Inferior parietal cortex (tissue), 1 donor: ENCODE measurements around the gene COL20A1.
"Not testable (repeated sequence)": the region's sequence is repeated elsewhere in the genome, so short reads cannot be mapped to it uniquely, and the experiment has no call there.

Experiments
- DNase-seq: peaks from one replicate; pipeline ENCODE4 v3.0.0-alpha.2; 2016; ENCODE audit errors: extremely low spot score

Gene COL20A1

DNA sequence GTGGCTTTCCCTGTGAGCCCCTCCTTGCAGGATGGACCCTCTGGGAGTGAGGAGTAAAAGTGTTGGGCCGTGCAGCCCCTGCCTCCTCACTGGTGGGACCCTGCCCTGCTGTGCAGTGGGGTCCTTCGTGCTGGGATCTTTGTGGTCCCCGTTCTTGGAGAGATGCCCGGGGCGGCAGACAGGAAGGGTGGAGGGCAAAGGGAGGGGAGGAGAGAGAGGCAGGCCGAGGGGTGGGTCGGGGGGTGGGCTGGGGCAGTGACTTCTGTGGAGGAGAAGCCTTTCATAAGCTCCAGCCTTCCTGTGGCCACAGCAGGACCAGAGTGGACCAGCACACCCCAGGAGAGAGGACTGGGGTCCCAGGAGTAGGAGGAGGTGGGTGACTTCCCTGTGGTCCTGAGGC lies at the start of gene COL20A1:
Gene COL20A1 (plus strand): TSS at position 283 of the 400 bp plus-strand sequence. CDS start 1,922 bp downstream, outside the sequence.
- DNase-seq: no peak

DNA sequence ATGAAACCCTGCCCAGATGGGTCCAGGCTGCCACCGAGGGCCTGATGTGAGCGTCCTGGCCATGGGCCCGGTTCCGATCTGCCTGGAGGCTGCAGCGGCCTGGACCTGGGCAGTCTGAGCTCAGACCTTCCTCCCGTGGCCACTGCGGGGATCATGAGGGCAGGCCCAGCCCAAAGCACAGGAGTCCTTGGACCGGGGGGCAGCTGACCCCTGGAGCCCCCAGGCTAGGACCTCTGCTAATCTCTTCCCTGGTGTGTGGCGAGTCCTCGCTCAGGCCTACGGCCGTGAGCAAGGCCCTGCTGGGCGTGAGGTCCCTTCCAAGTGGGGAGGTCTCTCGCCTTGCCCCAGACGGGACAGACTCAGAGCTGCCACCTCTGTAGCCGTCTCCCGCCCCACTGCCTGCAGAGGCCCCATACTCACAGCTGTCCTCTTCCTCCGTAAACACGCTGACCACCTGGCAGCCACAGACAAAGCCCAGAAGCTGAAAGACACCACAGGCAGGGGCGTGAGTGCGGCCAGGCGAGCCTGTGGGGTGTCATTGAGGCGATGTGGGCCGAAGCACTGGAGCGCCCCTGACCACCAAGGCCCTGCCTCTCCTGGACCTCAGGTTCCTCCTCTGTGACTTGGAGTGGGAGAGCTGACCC lies 49.3 kb upstream of the COL20A1 start:
- DNase-seq: no peak

DNA sequence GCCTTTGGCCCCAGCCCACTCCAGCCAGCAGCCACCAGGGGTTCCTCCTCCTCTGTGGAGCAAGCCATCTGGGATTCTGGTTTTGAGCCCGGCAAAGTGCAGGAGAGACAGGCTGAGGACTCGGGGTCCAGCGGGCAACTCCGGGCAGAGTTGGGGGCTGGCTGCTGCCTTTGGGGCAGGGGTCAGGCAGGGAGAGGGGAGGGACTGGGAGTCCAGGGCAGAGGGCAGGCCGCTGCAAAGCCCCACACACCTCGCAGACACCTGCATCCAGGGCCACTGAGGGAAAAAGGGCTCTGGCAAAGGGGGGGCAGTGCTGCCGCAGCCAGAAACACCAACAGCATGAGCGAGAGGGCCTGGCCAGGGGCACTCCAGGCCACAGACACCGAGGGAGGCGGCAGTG lies 48.5 kb upstream of the COL20A1 start:
- DNase-seq: no peak

DNA sequence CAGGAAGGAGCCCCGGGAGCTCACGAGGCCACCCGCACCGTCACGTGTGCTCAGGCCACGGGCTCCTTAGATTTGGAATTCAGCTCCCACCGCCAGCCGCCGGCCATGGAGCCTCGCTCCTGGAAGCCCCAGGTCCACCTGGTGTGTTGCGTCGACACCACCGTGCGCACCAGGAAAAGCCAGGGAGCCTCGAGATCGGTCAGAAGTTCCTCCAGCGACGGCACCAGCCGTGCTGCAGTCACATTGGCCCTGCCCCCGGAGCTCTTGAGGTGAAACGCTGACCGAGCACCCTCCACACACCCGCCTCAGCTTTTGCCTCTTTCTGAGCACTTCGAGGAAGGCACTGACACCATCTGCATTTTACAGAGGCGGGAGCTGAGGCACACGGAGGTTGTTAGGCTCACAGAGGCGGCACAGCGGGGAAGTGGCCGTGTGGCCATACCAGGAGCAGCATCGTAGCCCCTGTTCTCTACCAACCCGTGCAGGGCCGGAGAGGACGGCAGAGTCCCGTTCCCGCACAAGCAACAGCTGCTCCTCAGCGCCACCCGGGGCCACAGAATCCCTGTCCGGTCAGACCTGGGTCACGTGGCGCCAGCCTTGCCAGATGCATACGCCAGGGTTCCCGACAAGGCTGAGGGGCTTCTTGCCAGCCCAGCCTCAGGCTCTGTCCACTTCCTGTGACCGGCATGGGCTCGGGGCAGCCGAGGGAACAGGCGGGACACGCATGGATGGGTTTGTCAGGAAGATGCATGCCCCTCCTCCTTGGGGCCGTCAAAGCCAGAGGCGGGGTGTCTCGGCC lies 46.3 kb upstream of the COL20A1 start:
- DNase-seq: no peak

DNA sequence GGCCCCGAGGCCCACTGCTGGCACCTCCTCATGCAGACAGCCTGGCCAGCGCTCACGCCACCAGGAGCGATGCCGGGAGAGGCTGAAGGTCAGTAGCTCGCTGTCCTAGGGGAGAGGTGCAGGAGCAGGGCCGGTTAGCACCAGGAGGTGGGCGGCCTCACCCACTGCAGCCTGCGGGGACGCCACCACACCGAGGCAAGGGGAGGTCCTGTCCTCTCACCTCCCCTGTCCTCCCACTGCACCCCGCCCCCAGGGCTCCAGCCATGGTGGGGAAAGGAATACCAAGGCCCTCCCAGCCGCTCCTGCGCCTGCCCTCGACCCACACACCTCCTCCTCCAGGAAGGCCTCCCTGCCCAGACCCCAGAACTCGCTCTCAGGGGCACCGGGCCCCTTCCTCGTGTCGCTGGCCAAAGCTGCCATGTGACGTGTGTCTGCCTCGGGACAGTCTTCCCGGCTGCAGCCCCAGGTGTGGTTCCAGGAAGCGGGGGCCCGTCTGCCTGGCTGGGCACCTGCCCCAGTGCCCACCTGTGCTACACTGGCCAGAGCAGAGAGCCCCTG lies 45.2 kb upstream of the COL20A1 start:
- DNase-seq: no peak

DNA sequence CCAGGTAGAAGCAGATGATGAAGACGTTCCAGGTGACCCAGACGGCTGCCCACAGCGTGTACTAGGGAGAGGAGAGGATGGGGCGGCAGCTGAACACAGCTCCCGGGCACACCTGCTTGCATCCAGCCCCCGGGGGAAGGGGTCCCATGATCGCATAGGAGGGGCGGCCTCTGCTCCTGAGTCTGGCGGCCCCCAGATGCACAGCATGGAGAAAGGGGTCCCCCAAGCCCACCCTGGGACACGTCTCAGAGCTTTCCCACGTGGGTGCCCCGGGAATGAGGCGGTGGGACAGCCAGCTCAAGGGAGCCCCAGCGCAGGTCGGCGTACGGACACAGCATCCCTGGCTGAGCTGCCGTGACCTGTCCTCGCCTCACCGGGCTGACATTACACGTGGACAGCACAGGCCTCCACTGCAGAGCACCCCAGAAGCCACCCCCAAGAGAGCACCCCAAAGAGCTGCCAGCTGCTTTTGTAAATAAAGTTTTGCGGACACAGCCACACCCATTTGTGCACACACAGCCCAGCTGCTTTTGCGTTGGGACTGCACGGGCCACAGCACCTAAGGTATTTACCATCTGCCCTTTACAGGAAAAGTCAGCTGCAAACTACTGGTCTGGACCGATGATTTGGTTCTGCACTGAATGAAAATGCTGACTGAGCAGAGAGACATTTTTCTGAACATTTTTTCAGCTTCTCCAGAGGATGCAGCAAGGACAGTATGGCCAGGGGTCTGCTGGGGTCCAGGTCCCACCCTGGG lies 44.0 kb upstream of the COL20A1 start:
- DNase-seq: no peak

DNA sequence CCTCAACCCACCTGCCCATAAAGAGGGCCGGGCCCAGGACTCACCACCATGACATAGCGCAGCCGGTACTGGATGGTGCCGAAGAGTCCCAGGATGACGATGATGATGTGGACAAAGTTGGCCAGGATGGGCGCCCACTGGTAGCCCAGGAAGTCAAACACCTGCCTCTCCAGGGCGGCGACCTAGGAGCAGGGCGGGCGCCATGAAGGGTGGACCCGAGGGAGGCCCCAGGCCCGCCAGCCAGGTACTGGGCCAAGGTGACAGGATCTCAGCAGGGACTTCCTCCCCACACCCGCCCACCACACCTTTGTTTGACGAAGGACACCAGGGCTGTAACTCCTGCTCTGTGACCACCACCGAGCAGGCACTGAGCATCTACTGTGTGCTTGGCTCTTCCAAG lies 43.1 kb upstream of the COL20A1 start:
- DNase-seq: no peak

DNA sequence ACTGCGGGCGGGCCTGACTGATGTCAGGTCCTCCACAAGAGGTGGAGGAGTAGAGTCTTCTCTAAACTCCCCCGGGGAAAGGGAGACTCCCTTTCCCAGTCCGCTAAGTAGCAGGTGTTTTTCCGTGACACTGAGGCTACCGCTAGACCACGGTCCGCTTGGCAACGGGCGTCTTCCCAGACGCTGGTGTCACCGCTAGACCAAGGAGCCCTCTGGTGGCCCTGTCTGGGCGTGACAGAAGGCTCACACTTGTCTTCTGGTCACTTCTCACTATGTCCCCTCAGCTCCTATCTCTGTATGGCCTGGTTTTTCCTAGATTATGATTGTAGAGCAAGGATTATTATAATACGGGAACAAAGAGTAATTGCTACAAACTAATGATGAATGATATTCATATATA lies 41.6 kb upstream of the COL20A1 start:
- not testable (repeated sequence) for DNase-seq

DNA sequence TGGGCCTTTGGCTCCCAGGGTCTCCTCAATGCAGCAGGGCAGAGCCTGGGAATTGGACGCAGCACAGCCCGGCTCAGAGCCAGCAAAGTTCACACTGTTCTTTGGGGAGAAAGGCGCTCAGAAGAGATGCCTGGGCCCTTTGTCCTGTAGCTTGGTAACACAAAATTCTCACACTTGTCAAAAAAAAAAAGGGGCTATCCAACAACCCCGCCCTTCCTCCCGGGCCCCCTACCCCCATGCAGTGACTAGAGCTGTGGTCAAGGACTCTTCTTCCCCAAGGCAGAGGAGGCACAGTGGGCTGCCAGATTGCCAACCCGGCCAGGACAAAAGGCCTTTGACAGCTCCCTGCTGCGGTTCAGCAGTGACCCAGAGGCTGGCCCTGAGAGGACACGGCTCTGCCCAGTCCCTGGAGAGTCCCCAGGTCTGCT lies 40.7 kb upstream of the COL20A1 start:
- DNase-seq: no peak

DNA sequence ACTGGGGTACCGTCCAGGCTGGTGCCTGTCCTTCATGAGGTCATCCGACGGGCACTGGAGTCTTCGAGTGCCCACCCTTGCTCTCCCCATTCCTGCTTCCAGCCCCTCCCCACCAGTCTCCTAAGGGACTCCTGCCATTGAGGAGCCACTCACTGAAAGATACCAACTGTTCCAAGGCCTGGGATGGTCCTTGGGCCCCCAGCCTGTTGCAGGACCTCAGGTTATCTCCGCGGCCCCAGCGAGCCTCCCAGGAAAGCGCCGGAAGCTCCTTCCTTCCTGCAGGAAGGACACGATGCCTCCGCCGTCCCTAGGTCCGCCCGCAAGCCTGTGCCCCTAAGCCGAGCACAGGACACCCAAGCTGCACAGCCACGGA lies 39.9 kb upstream of the COL20A1 start:
- DNase-seq: no peak

DNA sequence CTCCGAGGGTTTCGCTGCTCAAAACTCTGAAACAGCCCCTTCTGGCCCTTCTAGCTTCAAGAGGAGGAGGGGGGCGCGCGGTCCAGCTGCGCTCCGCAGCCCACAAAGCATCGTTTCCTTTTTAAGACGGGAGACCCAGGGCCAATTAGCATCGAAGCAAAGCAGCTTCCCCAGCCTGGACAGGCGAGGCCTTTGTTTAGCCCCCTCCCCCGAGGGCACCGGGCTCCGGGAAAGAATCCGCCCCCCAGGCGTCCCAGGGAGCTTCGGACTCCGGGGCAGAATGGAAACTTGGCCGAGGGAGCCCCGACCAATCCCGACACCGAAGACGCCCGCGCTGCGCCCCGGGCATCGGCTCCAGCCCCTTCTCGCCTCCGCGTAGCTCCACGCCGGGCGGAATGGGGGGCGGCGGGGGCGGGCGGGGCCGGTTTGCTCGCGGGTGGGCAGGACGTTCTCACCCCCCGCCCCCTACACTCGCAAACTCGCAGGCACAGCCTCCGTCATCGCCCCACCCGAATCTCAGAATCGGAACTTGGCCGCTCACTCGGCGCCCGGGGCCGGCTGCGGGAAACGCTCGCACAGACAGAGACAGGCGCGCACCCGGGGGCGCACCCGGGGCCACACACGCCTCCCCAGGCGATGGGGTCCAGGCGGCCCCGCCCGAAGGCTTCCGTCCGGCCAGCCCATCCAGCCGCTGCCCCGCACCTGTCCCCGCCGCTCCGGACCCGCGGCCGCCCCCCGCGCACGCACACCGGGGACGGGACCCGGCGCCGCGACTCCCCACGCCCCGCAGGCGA lies 39.4 kb upstream of the COL20A1 start:
- DNase-seq: no peak

DNA sequence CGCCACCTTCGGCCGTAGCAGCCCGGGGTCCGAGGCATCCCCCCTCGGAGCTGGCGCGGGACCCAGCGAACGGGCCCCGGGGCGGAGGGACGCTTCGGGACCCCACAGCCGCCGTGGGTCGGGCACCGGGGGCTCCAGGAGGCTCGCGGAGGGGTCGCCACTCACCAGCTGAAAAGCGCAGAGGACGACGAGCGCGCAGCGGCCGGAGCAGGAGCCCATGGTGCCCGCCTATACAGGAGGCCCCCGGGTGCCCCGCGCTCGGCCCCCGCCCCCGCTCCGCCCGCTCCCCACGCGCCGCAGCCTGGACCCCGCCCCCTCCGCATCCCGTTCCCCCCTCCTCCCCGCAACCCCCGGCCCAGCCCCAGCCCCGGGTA lies 38.8 kb upstream of the COL20A1 start, which contains the start of gene NKAIN4:
Gene NKAIN4 (minus strand): TSS at position 232 of the 374 bp plus-strand sequence. CDS start 13 bp downstream, at position 219.
- no peak for DNase-seq

DNA sequence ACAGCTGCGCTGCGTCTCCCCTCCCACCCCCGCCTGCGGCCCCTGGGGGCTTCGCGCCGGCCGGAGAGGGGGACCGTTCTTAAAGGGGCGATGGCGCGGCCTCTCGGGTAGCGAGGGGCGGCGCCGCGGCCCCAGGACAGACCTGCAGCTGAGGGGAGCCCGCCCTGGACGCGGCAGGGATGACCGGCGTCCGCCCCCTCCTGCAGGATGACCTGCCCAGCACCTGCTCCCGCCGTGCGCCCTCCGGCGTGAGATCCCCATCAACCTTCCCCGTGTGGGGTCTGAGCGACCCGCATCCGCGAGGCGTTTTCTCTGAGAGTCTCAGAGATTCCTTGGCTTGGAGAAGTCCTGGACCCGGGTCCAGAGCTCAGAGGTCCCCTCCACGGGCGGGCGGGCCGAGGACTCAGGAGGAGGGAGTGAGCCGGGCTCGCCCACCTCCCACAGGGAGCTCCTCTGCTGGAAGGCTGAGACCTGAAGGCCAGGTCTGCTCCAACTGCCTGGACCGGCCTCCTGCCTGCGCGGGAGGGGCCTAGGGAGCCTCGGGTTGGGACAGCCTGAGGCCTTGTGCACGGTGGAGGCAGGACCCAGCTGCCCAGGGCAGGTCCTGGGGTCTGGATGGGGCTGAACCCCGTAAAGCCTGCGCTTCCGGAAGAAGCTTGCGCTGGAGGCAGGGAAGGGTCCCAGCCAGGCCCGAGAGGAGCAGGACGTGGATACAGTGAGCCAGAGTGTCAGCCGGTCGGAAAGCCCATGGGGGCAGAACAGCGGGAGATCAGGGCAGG lies 38.2 kb upstream of the COL20A1 start:
- DNase-seq: no peak

DNA sequence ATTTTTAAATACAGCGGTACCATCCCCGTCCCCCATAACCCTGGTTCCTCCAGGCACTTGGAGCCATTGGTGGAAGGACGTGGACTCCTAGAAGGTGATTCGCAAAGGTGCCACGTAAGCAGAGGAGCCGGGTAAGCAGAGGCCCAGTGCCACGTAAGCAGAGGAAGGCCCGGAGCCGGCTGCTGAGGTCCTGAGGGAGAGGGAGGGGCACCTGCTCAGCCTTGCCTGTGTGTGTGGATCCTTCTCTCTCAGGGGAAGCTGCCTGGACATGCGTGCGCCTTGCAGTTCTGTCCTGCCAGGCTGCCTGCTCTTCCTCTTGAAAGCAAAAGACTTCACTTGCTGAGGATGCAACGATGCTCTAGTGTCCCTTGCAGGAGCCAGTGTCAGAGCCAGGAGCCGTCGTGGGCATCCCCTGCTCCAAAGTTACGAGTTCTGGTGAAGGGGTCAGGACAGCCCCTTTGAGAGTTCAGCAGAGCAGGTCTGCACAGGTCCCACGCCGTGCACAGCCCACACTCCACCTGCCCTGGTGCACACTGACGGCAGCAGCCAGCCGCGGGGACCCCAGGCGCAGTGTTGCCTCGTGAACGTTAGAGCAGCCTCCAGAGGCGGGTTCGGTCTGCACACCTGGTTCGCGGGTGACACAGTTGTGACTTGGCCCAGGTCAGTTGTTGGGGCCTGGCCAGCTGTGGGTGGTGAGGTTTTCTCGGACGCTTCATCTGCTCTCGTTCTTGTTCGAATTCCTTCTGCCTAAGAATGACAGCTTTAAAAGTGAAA lies 36.9 kb upstream of the COL20A1 start:
- no peak for DNase-seq

DNA sequence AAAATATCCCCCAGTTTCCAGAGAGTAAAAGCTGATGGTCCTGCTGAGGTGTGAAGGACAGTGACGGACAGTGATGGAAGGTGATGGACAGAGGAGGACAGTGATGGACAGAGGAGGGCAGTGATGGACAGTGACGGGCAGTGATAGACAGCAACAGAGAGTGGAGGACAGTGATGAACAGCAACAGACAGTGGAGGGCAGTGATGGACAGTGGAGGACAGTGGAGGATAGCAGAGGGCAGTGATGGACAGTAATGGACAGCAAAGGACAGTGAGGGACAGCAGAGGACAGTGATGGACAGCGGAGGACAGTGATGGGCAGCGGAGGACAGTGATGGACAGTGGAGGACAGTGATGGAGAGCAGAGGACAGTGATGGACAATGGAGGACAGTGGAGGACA lies 36.0 kb upstream of the COL20A1 start:
- DNase-seq: no peak

DNA sequence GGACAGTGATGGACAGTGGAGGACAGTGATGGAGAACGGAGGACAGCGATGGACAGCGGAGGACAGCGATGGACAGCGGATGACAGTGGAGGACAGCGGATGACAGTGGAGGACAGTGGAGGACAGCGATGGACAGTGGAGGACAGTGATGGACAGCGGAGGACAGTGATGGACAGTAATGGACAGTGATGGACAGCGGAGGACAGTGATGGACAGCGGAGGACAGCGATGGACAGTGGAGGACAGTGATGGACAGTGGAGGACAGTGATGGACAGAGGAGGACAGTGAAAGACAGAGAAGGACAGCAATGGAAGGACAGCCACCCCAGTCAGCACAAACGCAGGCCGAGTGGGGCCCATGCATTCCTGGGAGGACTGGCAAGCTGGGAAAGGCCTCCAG lies 35.4 kb upstream of the COL20A1 start:
- no peak for DNase-seq

DNA sequence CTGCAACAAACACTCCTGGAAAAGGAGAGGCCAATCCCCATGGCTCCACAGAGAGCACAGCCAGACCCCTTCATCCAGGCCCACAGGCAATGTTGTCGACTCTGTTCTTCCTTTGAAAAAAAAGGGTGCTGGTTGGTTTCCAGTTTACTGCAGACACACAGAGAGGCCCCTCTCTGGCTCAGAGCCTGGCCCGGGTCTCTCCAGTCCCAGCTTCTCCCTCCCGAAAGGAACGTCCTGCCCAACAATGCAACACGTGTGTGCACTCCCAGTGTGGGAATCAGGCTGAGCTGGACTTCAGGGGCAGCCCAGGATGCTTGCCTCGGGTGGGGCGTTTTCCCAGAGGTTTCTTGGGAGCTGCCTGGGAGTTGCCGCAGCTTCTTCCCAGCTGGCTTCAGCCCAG lies 34.2 kb upstream of the COL20A1 start:
- DNase-seq: no peak

DNA sequence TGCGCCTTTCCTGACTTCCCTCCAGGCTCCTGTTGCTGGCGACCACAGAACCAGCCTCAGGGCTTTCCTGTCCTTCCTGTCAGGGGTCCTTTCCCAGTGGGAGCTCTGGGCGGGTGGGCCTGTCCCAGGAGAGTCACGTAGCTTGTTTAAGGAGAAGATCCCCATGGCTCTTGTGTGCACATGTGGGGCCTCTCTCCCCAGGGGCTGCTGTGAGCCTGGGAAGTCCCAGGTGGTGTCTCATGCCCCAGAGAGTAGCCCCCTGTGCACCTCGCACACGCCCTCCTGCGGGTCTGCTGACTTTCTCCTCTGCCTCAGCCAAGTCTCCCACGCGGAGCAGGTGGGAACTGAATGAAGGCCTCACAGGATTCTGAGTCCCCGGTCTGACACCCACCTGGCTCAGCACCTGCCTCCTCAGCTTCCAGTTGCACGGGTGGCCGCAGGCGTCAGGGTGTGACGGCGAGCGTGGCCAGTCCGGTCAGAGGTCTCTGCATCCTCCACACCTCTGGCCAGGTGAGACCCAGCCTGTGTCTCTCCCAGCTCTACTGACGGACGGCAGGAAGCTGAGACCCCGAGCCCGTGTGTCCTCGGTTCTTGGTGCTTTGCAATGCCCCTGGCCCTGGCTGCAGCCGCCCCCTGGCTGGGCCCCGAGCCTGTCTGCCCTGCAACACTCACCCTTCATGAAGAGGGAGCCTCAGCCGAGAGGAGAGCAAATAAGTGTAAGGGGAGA lies 33.1 kb upstream of the COL20A1 start:
- no peak for DNase-seq

DNA sequence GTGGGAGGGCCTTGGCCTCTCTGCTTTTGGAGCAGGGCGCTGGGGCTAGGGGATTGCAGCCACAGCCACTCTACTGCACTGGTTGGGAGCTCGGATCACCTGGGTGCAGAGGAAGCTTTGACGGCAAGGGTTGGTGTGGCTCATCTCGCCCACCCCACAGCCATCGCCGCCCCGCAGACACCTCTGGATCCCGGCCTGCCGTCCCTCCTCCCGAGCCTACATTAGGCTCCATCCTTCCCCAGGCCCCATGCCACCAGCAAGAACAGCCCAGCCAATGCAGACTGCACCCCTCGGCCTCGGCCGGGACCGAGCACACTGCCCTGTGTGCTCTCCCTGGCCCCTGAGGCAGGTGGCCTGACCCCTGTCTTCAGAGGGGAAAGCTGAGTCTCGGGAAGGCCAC lies 32.5 kb upstream of the COL20A1 start:
- no peak for DNase-seq
